GM19351 (cell line): ENCODE data around the gene TCTN3.
"Not testable (repeated sequence)": the region's sequence is repeated elsewhere in the genome, so short reads cannot be mapped to it uniquely, and the experiment has no call there.

Experiments
- ATAC-seq: cut with Tn5 transposase; IDR thresholded peaks from one replicate; pipeline ENCODE4 v1.9.1; 2021; ENCODE audit warnings: mild to moderate bottlenecking, moderate library complexity; ENCODE audit not compliant: unreplicated experiment

The TCTN3 gene

GRCh38 chr10:95635319-95635733 is 58.4 kb downstream of the TCTN3 start:
- no peak for ATAC-seq

GRCh38 chr10:95628786-95629185 is 64.9 kb downstream of the TCTN3 start:
- ATAC-seq, result no peak

GRCh38 chr10:95626500-95626899 is 67.2 kb downstream of the TCTN3 start:
- no peak for ATAC-seq

- not testable (repeated sequence) for ATAC-seq
Measured at GRCh38 chr10:95620415-95620814, 73.3 kb downstream of the TCTN3 start.

GRCh38 chr10:95618101-95618500 is 75.6 kb downstream of the TCTN3 start:
- ATAC-seq, result no peak

GRCh38 chr10:95616446-95616845 is 77.3 kb downstream of the TCTN3 start:
- ATAC-seq, result no peak
